Measurements from ENCODE around the gene DYNC1I1.
A peak's percentile ranks its signal among the peaks of the same experiment; 100 is the strongest.
"Not testable (repeated sequence)": the region's sequence is repeated elsewhere in the genome, so short reads cannot be mapped to it uniquely, and the experiment has no call there.

DYNC1I1 gene

GRCh38 chr7:95907337-95907736 lies 135.0 kb downstream of the DYNC1I1 start:
- DNase-seq (ENCODE audit: low read depth in 2 of 2) = no peak

GRCh38 chr7:95908499-95908898 lies 136.1 kb downstream of the DYNC1I1 start:
- DNase-seq (ENCODE audit: low read depth in 2 of 2) = no peak

DNA sequence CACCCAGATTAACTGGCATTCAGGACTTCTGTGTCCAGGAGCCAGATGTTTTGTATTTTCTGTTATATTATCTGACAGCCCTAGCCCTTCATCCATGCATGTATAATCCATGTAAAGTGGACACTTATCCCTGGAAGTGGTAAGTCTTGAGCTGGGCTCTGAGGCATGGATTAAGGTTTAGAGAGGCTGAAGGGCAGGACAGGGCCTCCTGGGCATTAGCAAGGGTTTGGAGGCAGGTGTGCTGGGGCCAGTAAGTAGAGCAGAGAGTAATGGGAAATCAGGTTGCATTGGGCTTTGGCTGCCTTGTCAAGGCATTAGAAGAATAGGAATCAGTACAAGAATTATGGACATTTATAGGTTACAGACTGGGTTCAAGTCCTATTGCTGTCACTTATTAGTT lies 138.0 kb downstream of the DYNC1I1 start:
- no peak for DNase-seq (ENCODE audit: low read depth in 2 of 2)

- no peak for DNase-seq (ENCODE audit: low read depth in 2 of 2)
Observed at GRCh38 chr7:95915731-95916130, 143.4 kb downstream of the DYNC1I1 start.

- peak; percentile 18 to 22 for DNase-seq (ENCODE audit: low read depth in 2 of 2)
Observed at GRCh38 chr7:95916573-95917297, 144.4 kb downstream of the DYNC1I1 start.

DNA sequence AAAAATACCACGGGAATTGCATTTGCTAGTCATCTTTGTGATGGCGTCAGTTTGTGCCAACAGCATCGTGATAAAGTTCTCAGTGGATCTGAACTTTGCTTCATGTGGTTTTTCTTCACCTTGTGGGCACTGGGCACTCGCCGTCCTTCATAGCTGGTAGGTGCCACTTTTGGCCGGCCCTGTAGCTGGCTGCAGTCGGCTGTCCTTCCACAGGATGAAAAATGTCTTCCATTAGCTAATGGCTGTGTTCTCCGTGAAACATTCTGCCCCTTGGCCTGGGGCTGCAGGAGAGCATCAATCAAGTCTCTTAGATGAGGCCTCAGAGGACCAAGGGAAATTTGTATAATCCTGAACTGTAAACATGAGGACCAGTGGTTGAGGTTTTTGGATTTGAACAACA lies 145.3 kb downstream of the DYNC1I1 start:
- DNase-seq (ENCODE audit: low read depth in 2 of 2) = no peak

- DNase-seq (ENCODE audit: low read depth in 2 of 2) = no peak
Observed at GRCh38 chr7:95919556-95919955, 147.2 kb downstream of the DYNC1I1 start.

GRCh38 chr7:95921543-95921942 lies 149.2 kb downstream of the DYNC1I1 start:
- peak in 1 of 2 experiments; percentile 1 for DNase-seq (ENCODE audit: low read depth in 2 of 2)

GRCh38 chr7:95922191-95922590 lies 149.8 kb downstream of the DYNC1I1 start:
- DNase-seq (ENCODE audit: low read depth in 2 of 2) = no peak

- DNase-seq (ENCODE audit: low read depth in 2 of 2) = no peak
Observed at GRCh38 chr7:95925236-95925635, 152.9 kb downstream of the DYNC1I1 start.

- no peak for DNase-seq (ENCODE audit: low read depth in 2 of 2)
Observed at GRCh38 chr7:95925971-95926370, 153.6 kb downstream of the DYNC1I1 start.

GRCh38 chr7:95927756-95928155 lies 155.4 kb downstream of the DYNC1I1 start:
- no peak for DNase-seq (ENCODE audit: low read depth in 2 of 2)

DNA sequence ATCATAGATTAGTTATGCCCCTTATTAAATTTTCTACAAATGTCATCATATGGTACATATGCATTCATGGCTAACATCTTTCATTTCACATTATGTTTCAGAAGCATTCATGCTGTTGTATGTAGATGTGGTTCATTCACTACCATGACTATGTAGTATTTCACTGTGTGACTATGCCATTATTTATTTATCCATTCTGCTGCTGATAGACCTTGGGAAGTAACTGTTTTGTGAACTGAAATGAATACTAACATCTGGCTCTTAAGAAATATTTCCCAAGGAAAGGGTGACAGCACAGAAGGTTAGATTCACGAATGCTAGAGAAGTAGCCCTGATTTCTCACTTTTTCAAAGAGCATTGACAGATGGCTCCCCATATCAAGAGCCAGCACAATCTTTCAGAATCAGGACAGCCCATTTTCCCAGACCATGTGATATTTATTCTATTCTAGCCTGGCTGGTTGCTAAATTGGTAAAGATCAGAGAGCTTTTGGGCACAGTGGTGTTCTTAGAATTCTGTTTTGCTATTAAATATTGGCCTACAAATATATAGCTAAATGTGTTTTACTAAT lies 157.4 kb downstream of the DYNC1I1 start:
- no peak for DNase-seq (ENCODE audit: low read depth in 2 of 2)

- DNase-seq (ENCODE audit: low read depth in 2 of 2) = no peak
Observed at GRCh38 chr7:95931460-95932232, 159.3 kb downstream of the DYNC1I1 start.

DNA sequence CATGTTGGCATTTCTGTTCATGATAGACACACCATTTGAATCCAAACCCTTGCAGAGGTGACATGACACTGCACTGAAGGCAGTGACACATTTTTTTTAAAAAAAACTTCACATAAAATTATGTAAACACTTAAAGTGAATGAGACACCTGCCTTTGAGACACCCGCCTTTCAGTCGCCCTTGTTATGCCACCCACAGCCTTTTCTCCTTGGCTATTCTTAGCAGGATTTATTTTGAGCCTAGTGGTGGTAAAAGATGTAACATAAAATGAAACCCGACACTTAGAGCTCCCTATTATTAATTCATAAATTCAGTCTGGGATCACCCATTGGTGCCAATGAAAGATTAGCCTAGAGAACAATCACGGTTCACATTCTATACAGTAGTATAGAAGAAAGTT lies 161.3 kb downstream of the DYNC1I1 start:
- no peak for DNase-seq (ENCODE audit: low read depth in 2 of 2)

DNA sequence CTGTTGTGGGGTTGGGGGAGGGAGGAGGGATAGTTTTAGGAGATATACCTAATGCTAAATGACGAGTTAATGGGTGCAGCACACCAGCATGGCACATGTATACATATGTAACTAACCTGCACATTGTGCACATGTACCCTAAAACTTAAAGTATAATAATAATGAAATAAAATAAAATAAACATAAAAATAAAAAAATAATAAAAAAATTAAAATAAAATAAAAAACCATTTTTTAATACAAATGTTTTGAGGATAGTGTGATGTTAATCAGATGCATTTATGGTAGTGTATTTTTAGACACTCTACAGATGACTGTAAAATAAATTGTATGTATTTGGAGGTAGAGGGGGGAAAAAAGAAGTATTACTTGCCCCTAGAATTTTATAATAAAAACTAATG lies 172.5 kb downstream of the DYNC1I1 start:
- not testable (repeated sequence) for DNase-seq (ENCODE audit: low read depth in 2 of 2)

- DNase-seq (ENCODE audit: low read depth in 2 of 2) = no peak
Observed at GRCh38 chr7:95950698-95951097, 178.3 kb downstream of the DYNC1I1 start.

GRCh38 chr7:95951531-95951930 lies 179.2 kb downstream of the DYNC1I1 start:
- DNase-seq (ENCODE audit: low read depth in 2 of 2) = no peak

DNA sequence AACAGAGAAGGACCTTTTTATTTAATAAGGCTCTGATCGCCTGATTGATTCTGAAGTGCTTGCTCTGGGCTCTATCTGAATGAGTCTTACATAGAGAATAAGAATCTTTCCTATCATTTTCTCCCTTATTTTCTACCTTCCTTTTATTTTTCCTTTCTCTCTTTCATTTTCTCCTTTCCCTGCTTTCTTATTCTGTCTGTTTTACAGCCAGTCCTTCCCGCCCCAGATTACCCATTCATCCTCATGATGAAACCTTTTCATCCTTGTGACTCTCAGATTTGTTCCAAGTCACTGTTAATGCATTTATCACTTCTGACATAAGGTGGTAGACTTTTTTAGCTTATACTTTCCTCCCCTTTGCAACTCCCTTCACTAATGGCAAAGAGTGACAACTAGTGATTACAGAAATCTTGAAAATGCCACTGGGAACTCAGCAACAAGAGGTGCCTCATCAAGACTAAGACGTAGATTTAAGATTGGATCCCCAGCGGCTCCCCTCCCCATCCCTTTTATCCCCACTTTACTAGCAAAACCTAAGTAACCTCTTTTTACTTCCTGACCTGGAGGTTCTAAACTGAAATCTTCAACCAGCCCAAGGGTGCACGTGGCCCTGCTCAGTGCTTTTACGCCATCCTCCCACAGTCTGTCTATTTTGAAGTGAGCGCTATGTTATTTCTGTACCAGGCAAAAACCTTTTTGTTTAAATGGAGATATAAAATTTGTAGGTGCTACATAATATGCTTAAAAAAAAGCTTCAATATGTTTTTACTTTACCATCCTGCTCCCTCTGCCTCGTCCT lies 179.8 kb downstream of the DYNC1I1 start:
- no peak for DNase-seq (ENCODE audit: low read depth in 2 of 2)

DNA sequence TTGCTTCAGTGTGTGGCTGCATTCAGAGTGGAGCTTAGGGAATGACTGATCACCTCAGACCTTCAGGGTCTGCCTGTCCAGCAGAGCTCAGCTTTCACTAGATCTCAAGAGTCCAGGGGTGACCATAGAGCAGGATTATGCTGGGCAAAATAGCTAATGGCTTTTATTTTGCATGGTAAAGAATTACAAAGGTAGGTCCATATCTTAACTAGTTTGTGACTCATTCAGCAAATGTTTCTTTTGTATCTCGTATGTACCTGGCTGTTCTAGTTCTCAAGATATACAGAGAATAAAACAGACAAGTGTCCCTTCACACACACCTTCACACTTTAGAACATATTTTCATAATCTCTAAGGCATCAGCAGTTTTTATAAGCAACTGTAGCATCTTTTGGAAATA lies 180.5 kb downstream of the DYNC1I1 start:
- DNase-seq (ENCODE audit: low read depth in 2 of 2) = no peak

DNA sequence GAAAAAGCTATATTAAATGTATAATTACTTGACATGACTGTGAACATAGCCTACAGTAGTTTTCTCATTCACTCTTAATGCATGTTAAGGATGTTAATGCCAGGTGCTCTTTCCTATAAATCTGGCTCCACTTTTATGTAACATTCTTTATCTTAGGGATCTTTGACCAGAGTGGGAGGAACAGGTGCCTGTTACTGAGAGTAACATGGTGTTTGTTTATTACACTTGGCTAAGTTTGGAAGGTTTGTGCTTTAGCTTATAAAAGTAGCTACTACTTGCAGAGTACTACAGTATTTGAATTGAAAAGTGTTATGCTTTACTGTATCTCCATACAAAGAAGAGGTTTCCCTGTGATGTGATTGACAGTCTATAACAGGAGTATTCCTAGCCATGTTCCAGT lies 183.4 kb downstream of the DYNC1I1 start:
- DNase-seq (ENCODE audit: low read depth in 2 of 2) = no peak

- DNase-seq (ENCODE audit: low read depth in 2 of 2) = no peak
Observed at GRCh38 chr7:95957510-95957909, 185.2 kb downstream of the DYNC1I1 start.

All from fibroblast of skin of left biceps (primary cell).